H1 (cell line): ENCODE measurements around the gene GLG1. TPM values are rescaled to one million over a fixed set of nuclear protein-coding genes. Genes with fewer than 3 reads are reported as not detected.

Source experiments
- CTCF ChIA-PET: fragments of 300-600 bp; sonication (Branson Sonifier 250); formaldehyde crosslinking; loops from one replicate; lab custom pipeline; 2021; ENCODE audit not compliant: partially characterized antibody; lab: Charles Lee
- POLR2A ChIA-PET: fragments of 300-600 bp; sonication (Branson Sonifier 250); formaldehyde crosslinking; loops from one replicate; lab custom pipeline; 2021; ENCODE audit warnings: inconsistent platforms; ENCODE audit not compliant: partially characterized antibody; lab: Charles Lee
- DNase-seq, 2 experiments: peaks; one replicate each; pipeline versions ENCODE4 v3.0.0 to v3.0.0-alpha.2; 2010 to 2022; ENCODE audit warnings: low spot score in 2 of 2, low read depth in 1 of 2, mixed read lengths in 1 of 2
- FAIRE-seq: peaks from 2 replicates; lab custom pipeline; 2011; peaks lifted over from hg19 to GRCh38; lab: Jason Lieb, UNC
- H2AFZ ChIP-seq: 2 replicates; pipeline ENCODE4 v1.8.1; 2012; ENCODE audit warnings: low read length, inconsistent platforms
- H2AK5ac ChIP-seq: 2 replicates; pipeline ENCODE4 v1.6.1; 2013; ENCODE audit warnings: low read depth, low read length
- H2BK120ac ChIP-seq: replicated peaks from 2 replicates; pipeline ENCODE3; 2013; ENCODE audit warnings: low read depth, low read length, inconsistent platforms
- H2BK12ac ChIP-seq: 2 replicates; pipeline ENCODE4 v1.6.1; 2013; ENCODE audit warnings: low read depth, low read length
- H2BK15ac ChIP-seq: 2 replicates; pipeline ENCODE4 v1.6.1; 2013; ENCODE audit warnings: low read length
- H2BK20ac ChIP-seq: 2 replicates; pipeline ENCODE4 v1.6.1; 2013; ENCODE audit warnings: low read length
- H2BK5ac ChIP-seq: 2 replicates; pipeline ENCODE4 v1.6.1; 2013; ENCODE audit warnings: low read depth, low read length
- H3K14ac ChIP-seq: 2 replicates; pipeline ENCODE4 v1.6.1; 2013; ENCODE audit warnings: inconsistent platforms; ENCODE audit not compliant: insufficient read length
- H3K18ac ChIP-seq: 2 replicates; pipeline ENCODE4 v1.6.1; 2013; ENCODE audit warnings: low read length; ENCODE audit errors: extremely low read depth
- H3K23ac ChIP-seq: 2 replicates; pipeline ENCODE4 v1.6.1; 2013; ENCODE audit warnings: inconsistent platforms; ENCODE audit not compliant: insufficient read length
- H3K23me2 ChIP-seq: 2 replicates; pipeline ENCODE4 v1.6.1; 2013; ENCODE audit warnings: low read depth, low read length
- H3K27ac ChIP-seq: 2 replicates; pipeline ENCODE4 v1.6.1; 2011; ENCODE audit warnings: low read depth, low read length, inconsistent platforms
- H3K27me3 ChIP-seq, 4 experiments: replicated peaks in 1 of 4; 1 replicate in 1 of 4; 2 replicates in 3 of 4; pipeline versions ENCODE4 v1.6.1 to v1.8.1; 2011 to 2013; ENCODE audit warnings: low read length in 3 of 4, mild to moderate bottlenecking in 3 of 4, inconsistent platforms in 2 of 4, mixed read lengths in 2 of 4, moderate library complexity in 1 of 4; ENCODE audit not compliant: control insufficient read depth in 3 of 4, insufficient read depth in 3 of 4; ENCODE audit errors: extremely low read depth in 1 of 4
- H3K36me3 ChIP-seq, 4 experiments: 2 replicates each; pipeline versions ENCODE4 v1.6.1 to v1.8.1; 2011 to 2013; ENCODE audit warnings: mild to moderate bottlenecking in 4 of 4, low read length in 3 of 4, moderate library complexity in 2 of 4, control low read depth in 1 of 4, inconsistent platforms in 1 of 4; ENCODE audit not compliant: insufficient read depth in 4 of 4, control insufficient read depth in 2 of 4
- H3K4ac ChIP-seq: replicated peaks from 2 replicates; pipeline ENCODE3; 2013; ENCODE audit warnings: low read length, low read depth, mixed read lengths, inconsistent platforms; ENCODE audit not compliant: insufficient read length
- H3K4me1 ChIP-seq, 4 experiments: replicated peaks in 1 of 4; 1 replicate in 1 of 4; 2 replicates in 3 of 4; pipeline versions ENCODE4 v1.6.1 to v1.8.1; 2011 to 2013; ENCODE audit warnings: low read length in 3 of 4, inconsistent platforms in 2 of 4, mixed read lengths in 1 of 4; ENCODE audit not compliant: insufficient read depth in 4 of 4, control insufficient read depth in 3 of 4
- H3K4me2 ChIP-seq, 2 experiments: 2 replicates each; pipeline versions ENCODE4 v1.6.1 to v1.8.1; 2011 to 2013; ENCODE audit warnings: low read depth in 2 of 2, low read length in 2 of 2, control low read depth in 1 of 2, inconsistent platforms in 1 of 2, mild to moderate bottlenecking in 1 of 2; ENCODE audit not compliant: insufficient read depth in 1 of 2
- H3K4me3 ChIP-seq, 4 experiments: fragments of 200-600, 300-600 bp in 1 of 4; sonication (generic), shearing (Covaris generic), sonication (Bioruptor Twin) in 1 of 4; 2 replicates each; pipeline versions ENCODE4 v1.5.1 to v1.8.1; 2011 to 2016; ENCODE audit warnings: low read length in 4 of 4, low read depth in 3 of 4, control low read depth in 2 of 4, inconsistent platforms in 2 of 4, mild to moderate bottlenecking in 2 of 4, mixed read lengths in 1 of 4, moderate library complexity in 1 of 4; ENCODE audit not compliant: insufficient read depth in 2 of 4; ENCODE audit errors: extremely low read depth in 1 of 4
- H3K56ac ChIP-seq: replicated peaks from 2 replicates; pipeline ENCODE3; 2013; ENCODE audit warnings: low read depth, mild to moderate bottlenecking, mixed read lengths, low read length, inconsistent platforms; ENCODE audit not compliant: insufficient read length
- H3K79me1 ChIP-seq: 2 replicates; pipeline ENCODE4 v1.6.1; 2013; ENCODE audit warnings: low read depth, low read length, control low read depth
- H3K79me2 ChIP-seq, 2 experiments: 2 replicates each; pipeline versions ENCODE4 v1.6.1 to v1.8.1; 2012 to 2013; ENCODE audit warnings: low read length in 2 of 2, mild to moderate bottlenecking in 2 of 2, inconsistent platforms in 1 of 2; ENCODE audit not compliant: insufficient read depth in 2 of 2, control insufficient read depth in 1 of 2
- H3K9ac ChIP-seq, 4 experiments: replicated peaks in 1 of 4; 1 replicate in 1 of 4; 2 replicates in 3 of 4; pipeline versions ENCODE4 v1.6.1 to v1.8.1; 2011 to 2013; ENCODE audit warnings: low read depth in 3 of 4, low read length in 3 of 4, control low read depth in 2 of 4, mild to moderate bottlenecking in 2 of 4, moderate library complexity in 2 of 4, inconsistent platforms in 1 of 4; ENCODE audit errors: extremely low read depth in 1 of 4
- H3K9me3 ChIP-seq, 2 experiments: 2 replicates each; pipeline versions ENCODE4 v1.6.1 to v1.8.1; 2012 to 2013; ENCODE audit warnings: mild to moderate bottlenecking in 2 of 2, moderate library complexity in 2 of 2, control low read depth in 1 of 2, inconsistent platforms in 1 of 2, low read depth in 1 of 2, low read length in 1 of 2, mixed read lengths in 1 of 2; ENCODE audit not compliant: insufficient read depth in 2 of 2
- H4K20me1 ChIP-seq, 2 experiments: replicated peaks in 1 of 2; 2 replicates each; pipeline versions ENCODE3 to v1.8.1; 2011 to 2013; ENCODE audit warnings: inconsistent platforms in 2 of 2, low read length in 2 of 2, mild to moderate bottlenecking in 1 of 2; ENCODE audit not compliant: insufficient read depth in 2 of 2, control insufficient read depth in 1 of 2
- H4K5ac ChIP-seq: 2 replicates; pipeline ENCODE4 v1.6.1; 2013; ENCODE audit warnings: low read length, low read depth, mixed read lengths, inconsistent platforms; ENCODE audit not compliant: insufficient read length
- H4K8ac ChIP-seq: 2 replicates; pipeline ENCODE4 v1.8.0; 2013; ENCODE audit warnings: mild to moderate bottlenecking, moderate library complexity, low read length, inconsistent platforms; ENCODE audit not compliant: insufficient read depth; ENCODE audit errors: extremely low read depth
- H4K91ac ChIP-seq: replicated peaks from 2 replicates; pipeline ENCODE3; 2013; ENCODE audit warnings: low read length, mixed read lengths, inconsistent platforms; ENCODE audit not compliant: insufficient read length
- GTF2F1 ChIP-seq: IDR thresholded peaks from 2 replicates; pipeline ENCODE4 v1.6.1; 2012; ENCODE audit warnings: low read depth, low read length, improper control_type of control experiment, borderline replicate concordance
- KDM5A ChIP-seq: fragments of 200-600 bp; IDR thresholded peaks from 2 replicates; pipeline ENCODE4 v1.7.1; 2012; ENCODE audit warnings: mild to moderate bottlenecking, low read length, inconsistent platforms, mixed read lengths
- WGBS, 2 experiments: shearing (Covaris generic) in 1 of 2; methylation state at CpG; one replicate each; pipeline versions ENCODE4 v1.1.6 to v1.1.7; 2013 to 2015; ENCODE audit warnings: low lambda C conversion rate in 2 of 2, mixed read lengths in 2 of 2, inconsistent platforms in 1 of 2, low coverage in 1 of 2, missing lambda C conversion rate in 1 of 2; ENCODE audit not compliant: insufficient replicate concordance in 2 of 2, insufficient coverage in 1 of 2, insufficient read length in 1 of 2; ENCODE audit errors: extremely low coverage in 1 of 2, missing lambda C conversion rate in 1 of 2; 5-methylcytosine and 5-hydroxymethylcytosine counted together
- polyA plus RNA-seq, 7 experiments: library from polyadenylated mRNA; depleted of rRNA in 3 of 7; stranded (reverse) in 5 of 7; unstranded in 2 of 7; fragments of >200 nt in 5 of 7; fragments of 200-250 nt in 2 of 7; gene quantifications; 1 replicate in 5 of 7; 2 replicates in 1 of 7; 4 replicates in 1 of 7; pipeline versions ENCODE4 v1.2.1 to v1.2.3, GENCODE V29; 2011 to 2013; ENCODE audit warnings: missing spikeins in 2 of 7, mixed read lengths in 2 of 7
- total RNA-seq: library from RNA; stranded (reverse); fragmentation: NEBNext Ultra II Directional; extraction: Animal tissue kit (Norgen Biotek cat#: 25700); gene quantifications from 2 replicates; pipeline ENCODE4 v1.2.1, GENCODE V29; 2021

The GLG1 gene
- total and polyA plus RNA-seq, 2 of the 8 experiments (the other 6 are each of a cell fraction or from before 2014, with no cell fraction given) = 53.4 to 139 TPM

DNA sequence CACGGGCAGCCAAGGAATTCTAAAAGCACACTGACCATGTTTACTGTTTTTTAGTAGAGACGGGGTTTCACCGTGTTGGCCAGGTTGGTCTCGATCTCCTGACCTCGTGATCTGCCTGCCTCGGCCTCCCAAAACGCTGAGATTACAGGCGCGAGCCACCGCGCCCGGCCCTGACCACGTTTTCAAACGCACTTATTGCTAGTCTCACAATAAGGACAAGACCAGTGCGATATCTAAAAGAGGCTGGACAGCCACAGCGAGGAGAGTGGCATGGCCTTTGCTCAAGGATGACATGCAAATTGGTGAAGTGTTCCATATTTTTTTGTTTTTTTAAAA lies 150.7 kb downstream of the GLG1 start:
- no peak for FAIRE-seq
- no peak overlapping the region for H3K27ac ChIP-seq
- 91% methylated on average over 16 of the region's 16 CpGs; no CpG with 5 or more reads in 1 of the 2 experiments for WGBS, 2 experiments

More for the DNA sequence above, 150.7 kb downstream of the GLG1 start:
- no peaks in the 10 kb centered on the region for H3K4me1 ChIP-seq
- no peak overlapping the region for H2BK5ac ChIP-seq
- H4K8ac ChIP-seq = no peak overlapping the region
- no peaks in the 10 kb centered on the region; the same call in 1 of the 2 replicates for H3K79me1 ChIP-seq
- no peak overlapping the region for H2BK12ac ChIP-seq
- no peak overlapping the region for H2BK120ac ChIP-seq
- no peak overlapping the region for H2BK20ac ChIP-seq
- H3K23ac ChIP-seq = no peak overlapping the region
- H3K9ac ChIP-seq = no peak overlapping the region
- H2AK5ac ChIP-seq = no peak overlapping the region
- no peaks in the 10 kb centered on the region for H3K9me3 ChIP-seq
- H3K14ac ChIP-seq = no peak overlapping the region
- no peaks in the 10 kb centered on the region for H4K20me1 ChIP-seq
- ChIA-PET CTCF (no interaction called here), POLR2A (no interaction called here)
- no peak for DNase-seq
- H4K5ac ChIP-seq = no peak overlapping the region
- no peak overlapping the region for H3K4me3 ChIP-seq
- no peak overlapping the region for H2BK15ac ChIP-seq
- no peak overlapping the region for H4K91ac ChIP-seq
- no peak overlapping the region for H3K56ac ChIP-seq
- H2AFZ ChIP-seq = no peak overlapping the region
- no peak overlapping the region for H3K4ac ChIP-seq
- H3K4me2 ChIP-seq = no peak overlapping the region
- no peaks in the 10 kb centered on the region for H3K23me2 ChIP-seq
- H3K27me3 ChIP-seq = no peaks in the 10 kb centered on the region
- peaks cover 20 to 61% (median 46%) of the 10 kb centered on the region in 4 experiments for H3K36me3 ChIP-seq
- no peak for TF ChIP-seq GTF2F1
- no peak for TF ChIP-seq KDM5A
- no peak overlapping the region for H3K18ac ChIP-seq
- no peaks in the 10 kb centered on the region for H3K79me2 ChIP-seq
